Fibroblast of upper back skin (primary cell): Measurements from ENCODE around the gene TRIM45.
A peak's percentile ranks its signal among the peaks of the same experiment; 100 is the strongest.
"Not testable (repeated sequence)": the region's sequence is repeated elsewhere in the genome, so short reads cannot be mapped to it uniquely, and the experiment has no call there.

Experiments used
- DNase-seq: peaks from one replicate; pipeline ENCODE4 v3.0.0-alpha.2; 2013

TRIM45 gene

GRCh38 chr1:117130526-117130925, 9.0 kb upstream of the TRIM45 start:
- DNase-seq, result no peak

- DNase-seq, result peak; percentile 59
These were observed 7.0 kb upstream of the TRIM45 start for GRCh38 chr1:117128323-117129079.

GRCh38 chr1:117127795-117128194, 6.2 kb upstream of the TRIM45 start:
- no peak for DNase-seq

GRCh38 chr1:117124661-117125060, 3.1 kb upstream of the TRIM45 start:
- no peak for DNase-seq

- DNase-seq, result no peak
These were observed 1.7 kb upstream of the TRIM45 start for GRCh38 chr1:117123274-117123673.

GRCh38 chr1:117122330-117123025, 929 bp upstream of the TRIM45 start:
- DNase-seq, result no peak

GRCh38 chr1:117120774-117121588, 568 bp downstream of the TRIM45 start:
- no peak for DNase-seq

GRCh38 chr1:117119144-117119543, 2.4 kb downstream of the TRIM45 start:
- not testable (repeated sequence) for DNase-seq

- DNase-seq, result no peak
These were observed 3.4 kb downstream of the TRIM45 start for GRCh38 chr1:117118137-117118536.

- no peak for DNase-seq
These were observed 3.9 kb downstream of the TRIM45 start for GRCh38 chr1:117117697-117118096.

- no peak for DNase-seq
These were observed 4.8 kb downstream of the TRIM45 start for GRCh38 chr1:117116784-117117130.

- no peak for DNase-seq
These were observed 5.3 kb downstream of the TRIM45 start for GRCh38 chr1:117116090-117116783.

GRCh38 chr1:117114877-117115276, 6.7 kb downstream of the TRIM45 start:
- DNase-seq, result no peak

GRCh38 chr1:117113199-117113598, 8.3 kb downstream of the TRIM45 start:
- DNase-seq, result no peak

GRCh38 chr1:117112047-117112717, 9.4 kb downstream of the TRIM45 start:
- DNase-seq, result no peak

GRCh38 chr1:117110774-117111173, 10.8 kb downstream of the TRIM45 start:
- peak; percentile 49 for DNase-seq

- DNase-seq, result no peak
These were observed 14.2 kb downstream of the TRIM45 start for GRCh38 chr1:117107364-117107763.

- DNase-seq, result peak; percentile 48
These were observed 15.1 kb downstream of the TRIM45 start for GRCh38 chr1:117106478-117106877.

- DNase-seq, result no peak
These were observed 15.8 kb downstream of the TRIM45 start for GRCh38 chr1:117105722-117106121.

GRCh38 chr1:117104986-117105385, 16.6 kb downstream of the TRIM45 start:
- peak; percentile 52 for DNase-seq

GRCh38 chr1:117101858-117102257, 19.7 kb downstream of the TRIM45 start:
- DNase-seq, result not testable (repeated sequence)

- DNase-seq, result no peak
These were observed 20.2 kb downstream of the TRIM45 start for GRCh38 chr1:117101334-117101733.
